Measurements from ENCODE around the gene TBC1D28.
"Not testable (repeated sequence)": the region's sequence is repeated elsewhere in the genome, so short reads cannot be mapped to it uniquely, and the experiment has no call there.

The TBC1D28 gene

GRCh38 chr17:18593138-18593537 lies 51.1 kb downstream of the TBC1D28 start:
- DNase-seq: not testable (repeated sequence)

All from amniotic stem cell (primary cell).